Prostate gland (tissue), 2 donors: ENCODE measurements around the gene UCP2.

Source experiments
- POLR2A ChIP-seq: fragments of 450-650 bp; IDR thresholded peaks from one replicate; pipeline ENCODE4 v1.6.1; 2016; ENCODE audit warnings: antibody characterized with exemption, mild to moderate bottlenecking
- TF ChIP-seq, protein P1 (sequence below), 4 experiments: fragments of 200-600 bp in 2 of 4; fragments of 450-650 bp in 2 of 4; sonication (generic) in 2 of 4; IDR thresholded peaks; 1 replicate in 3 of 4; 2 replicates in 1 of 4; pipeline ENCODE4 v1.5.1; 2016 to 2019; ENCODE audit warnings: antibody characterized with exemption in 4 of 4, mild to moderate bottlenecking in 2 of 4, moderate library complexity in 2 of 4

DNA sequence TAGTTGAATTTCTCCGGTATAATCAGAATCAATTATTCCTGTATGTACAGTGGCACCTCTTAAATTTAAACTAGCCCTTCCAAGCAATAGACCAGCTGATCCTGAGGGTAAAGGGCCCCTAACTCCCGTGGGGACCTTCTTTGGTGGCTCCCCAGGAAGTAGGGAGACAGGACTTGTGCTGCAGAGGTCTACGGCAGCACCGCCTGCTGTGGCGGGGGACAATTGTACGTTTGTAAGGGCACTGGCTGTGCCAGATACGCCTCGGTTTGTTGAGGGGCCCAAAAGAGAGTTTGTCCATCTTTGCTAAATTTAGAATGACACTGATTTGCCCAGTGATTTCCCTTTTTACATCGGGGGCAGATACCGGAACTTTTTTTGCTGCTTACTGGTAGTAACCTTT is 37.7 kb downstream of the UCP2 start:
- TF ChIP-seq POLR2A, result no peak
- TF ChIP-seq, protein P1, sequence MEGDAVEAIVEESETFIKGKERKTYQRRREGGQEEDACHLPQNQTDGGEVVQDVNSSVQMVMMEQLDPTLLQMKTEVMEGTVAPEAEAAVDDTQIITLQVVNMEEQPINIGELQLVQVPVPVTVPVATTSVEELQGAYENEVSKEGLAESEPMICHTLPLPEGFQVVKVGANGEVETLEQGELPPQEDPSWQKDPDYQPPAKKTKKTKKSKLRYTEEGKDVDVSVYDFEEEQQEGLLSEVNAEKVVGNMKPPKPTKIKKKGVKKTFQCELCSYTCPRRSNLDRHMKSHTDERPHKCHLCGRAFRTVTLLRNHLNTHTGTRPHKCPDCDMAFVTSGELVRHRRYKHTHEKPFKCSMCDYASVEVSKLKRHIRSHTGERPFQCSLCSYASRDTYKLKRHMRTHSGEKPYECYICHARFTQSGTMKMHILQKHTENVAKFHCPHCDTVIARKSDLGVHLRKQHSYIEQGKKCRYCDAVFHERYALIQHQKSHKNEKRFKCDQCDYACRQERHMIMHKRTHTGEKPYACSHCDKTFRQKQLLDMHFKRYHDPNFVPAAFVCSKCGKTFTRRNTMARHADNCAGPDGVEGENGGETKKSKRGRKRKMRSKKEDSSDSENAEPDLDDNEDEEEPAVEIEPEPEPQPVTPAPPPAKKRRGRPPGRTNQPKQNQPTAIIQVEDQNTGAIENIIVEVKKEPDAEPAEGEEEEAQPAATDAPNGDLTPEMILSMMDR (IDR thresholded peaks at IDR 0.05), result no peak
